ENCODE results near the gene MFSD11. TPM values are rescaled to one million over a fixed set of nuclear protein-coding genes. Genes with fewer than 3 reads are reported as not detected.
"Not testable (repeated sequence)": the region's sequence is repeated elsewhere in the genome, so short reads cannot be mapped to it uniquely, and the experiment has no call there.

The MFSD11 gene
- total RNA-seq, 1 donor from 2014 or later = 32.3 TPM

GRCh38 chr17:76704805-76705204 is 33.1 kb upstream of the MFSD11 start:
- Histone ChIP-seq H3K4me3 (no peak overlapping the region), H3K9me3 (no peaks in the 10 kb centered on the region), H3K4me1 (peaks cover 33% of the 10 kb centered on the region), H3K36me3 (no peaks in the 10 kb centered on the region), H3K27me3 (no peaks in the 10 kb centered on the region), H3K27ac (no peak overlapping the region)
- intact Hi-C loops (cut with DNase I) = no loop called here
- no peak for ATAC-seq
- DNase-seq = no peak
- TF ChIP-seq CTCF (IDR thresholded peaks at IDR 0.05) = no peak

- intact Hi-C loops (cut with DNase I) = no loop called here
- no peak for DNase-seq
- Histone ChIP-seq H3K4me3 (no peak overlapping the region), H3K4me1 (peaks cover 37% of the 10 kb centered on the region), H3K27me3 (no peaks in the 10 kb centered on the region), H3K27ac (no peak overlapping the region), H3K36me3 (no peaks in the 10 kb centered on the region), H3K9me3 (no peaks in the 10 kb centered on the region)
- no peak for ATAC-seq
- TF ChIP-seq CTCF (IDR thresholded peaks at IDR 0.05) = no peak
These were observed 31.1 kb upstream of the MFSD11 start for GRCh38 chr17:76706817-76707216.

- no peak for DNase-seq
- no peak for ATAC-seq
- intact Hi-C loops (cut with DNase I) = no loop called here
These were observed 29.7 kb upstream of the MFSD11 start for GRCh38 chr17:76707985-76708807.

GRCh38 chr17:76709077-76709950 is 28.6 kb upstream of the MFSD11 start:
- ATAC-seq = peak; percentile 54
- TF ChIP-seq CTCF (IDR thresholded peaks at IDR 0.05) = no peak
- H3K4me1 ChIP-seq = peaks cover 34% of the 10 kb centered on the region

More at GRCh38 chr17:76707985-76708807, 29.7 kb upstream of the MFSD11 start:
- peak; percentile 26 for TF ChIP-seq CTCF (IDR thresholded peaks at IDR 0.05)
- Histone ChIP-seq H3K4me1 (peaks cover 34% of the 10 kb centered on the region), H3K27me3 (no peaks in the 10 kb centered on the region), H3K36me3 (peaks cover 8% of the 10 kb centered on the region), H3K27ac (peak overlapping the region; percentile 84), H3K4me3 (no peak overlapping the region), H3K9me3 (no peaks in the 10 kb centered on the region)

GRCh38 chr17:76709951-76710862 is 27.7 kb upstream of the MFSD11 start:
- intact Hi-C loops (cut with DNase I); H3K27me3 ChIP-seq; DNase-seq; H3K9me3 ChIP-seq: not testable (repeated sequence)
- Histone ChIP-seq H3K36me3 (peaks cover 23% of the 10 kb centered on the region), H3K4me3 (peak overlapping the region; percentile 75), H3K27ac (peak overlapping the region; percentile 84), H3K4me1 (peaks cover 38% of the 10 kb centered on the region)
- peak; percentile 33 for ATAC-seq

More at GRCh38 chr17:76709077-76709950, 28.6 kb upstream of the MFSD11 start:
- Histone ChIP-seq H3K27me3 (no peaks in the 10 kb centered on the region), H3K36me3 (peaks cover 20% of the 10 kb centered on the region), H3K9me3 (no peaks in the 10 kb centered on the region), H3K4me3 (peak overlapping the region; percentile 75), H3K27ac (peak overlapping the region; percentile 84)
- DNase-seq = peak; percentile 73
- intact Hi-C loops (cut with DNase I) = no loop called here
